ENCODE results near the gene TBC1D5. TPM values are rescaled to one million over a fixed set of nuclear protein-coding genes. Genes with fewer than 3 reads are reported as not detected.
"Not testable (repeated sequence)": the region's sequence is repeated elsewhere in the genome, so short reads cannot be mapped to it uniquely, and the experiment has no call there.

Gene TBC1D5
- total and polyA plus RNA-seq, 4 donors, result 34.6 to 135 (median 69.1) TPM

DNA sequence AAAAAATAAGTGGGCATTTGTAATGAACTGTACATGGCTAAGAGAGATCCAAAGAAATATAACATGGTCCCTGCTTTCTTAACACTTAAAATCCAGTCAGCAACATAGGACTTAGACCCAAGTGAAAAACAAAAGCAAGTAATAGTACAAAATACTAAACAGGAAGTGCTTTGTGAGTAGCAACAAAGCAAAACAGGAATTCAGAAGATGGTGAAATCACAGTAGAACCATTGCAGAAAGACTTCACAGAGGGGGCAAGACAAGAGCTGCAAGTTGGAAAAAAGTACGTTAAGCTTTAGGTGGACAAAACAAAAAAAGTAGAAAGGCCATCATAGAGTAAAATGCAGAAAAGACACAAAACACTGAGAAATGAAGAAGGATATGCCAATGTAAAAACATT lies 116.0 kb downstream of the TBC1D5 start:
- no peaks in the 10 kb centered on the region for H3K36me3 ChIP-seq (ENCODE audit: control insufficient read depth, insufficient read depth, low read length)
- DNase-seq (ENCODE audit: low read depth in 4 of 6, low spot score in 6 of 6), result no peak
- H3K4me3 ChIP-seq (ENCODE audit: low read depth, low read length), result no peak overlapping the region
- 86% methylated on average over 1 of the region's 1 CpG for WGBS (ENCODE audit: insufficient coverage)
- no peaks in the 10 kb centered on the region for H3K27me3 ChIP-seq (ENCODE audit: control insufficient read depth, insufficient read depth, low read length)
- no peak overlapping the region for H3K27ac ChIP-seq (ENCODE audit: low read depth, low read length)
- no peaks in the 10 kb centered on the region for H3K9me3 ChIP-seq (ENCODE audit: control insufficient read depth, insufficient read depth, low read length)
- no peaks in the 10 kb centered on the region for H3K4me1 ChIP-seq (ENCODE audit: control insufficient read depth, insufficient read depth, low read length)

DNA sequence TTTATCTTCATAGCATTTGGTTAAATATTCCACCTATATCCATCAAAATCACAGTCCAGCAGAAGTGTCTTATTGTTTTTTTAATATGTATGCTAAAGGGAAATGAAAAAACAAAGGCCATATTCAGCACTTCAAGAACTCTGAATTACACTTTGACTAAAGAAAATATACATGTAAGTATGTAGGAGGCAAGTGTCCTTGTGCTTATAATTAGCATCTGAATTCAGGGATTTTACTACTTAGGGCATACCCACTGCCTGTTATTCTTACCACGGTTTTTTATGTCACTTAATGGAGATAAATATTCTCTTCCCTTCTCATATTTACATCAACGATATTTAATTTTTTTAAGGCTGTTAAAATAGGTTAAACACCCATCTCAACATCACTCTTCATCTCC lies 117.3 kb downstream of the TBC1D5 start:
- Histone ChIP-seq H3K4me3 (ENCODE audit: low read depth, low read length) (no peak overlapping the region), H3K27ac (ENCODE audit: low read depth, low read length) (no peak overlapping the region), H3K27me3 (ENCODE audit: control insufficient read depth, insufficient read depth, low read length) (no peaks in the 10 kb centered on the region), H3K4me1 (ENCODE audit: control insufficient read depth, insufficient read depth, low read length) (no peaks in the 10 kb centered on the region), H3K9me3 (ENCODE audit: control insufficient read depth, insufficient read depth, low read length) (no peaks in the 10 kb centered on the region), H3K36me3 (ENCODE audit: control insufficient read depth, insufficient read depth, low read length) (no peaks in the 10 kb centered on the region)
- DNase-seq (ENCODE audit: low read depth in 4 of 6, low spot score in 6 of 6), result no peak
- WGBS (ENCODE audit: insufficient coverage), result no CpG with 5 or more reads among the region's 2 CpGs

DNA sequence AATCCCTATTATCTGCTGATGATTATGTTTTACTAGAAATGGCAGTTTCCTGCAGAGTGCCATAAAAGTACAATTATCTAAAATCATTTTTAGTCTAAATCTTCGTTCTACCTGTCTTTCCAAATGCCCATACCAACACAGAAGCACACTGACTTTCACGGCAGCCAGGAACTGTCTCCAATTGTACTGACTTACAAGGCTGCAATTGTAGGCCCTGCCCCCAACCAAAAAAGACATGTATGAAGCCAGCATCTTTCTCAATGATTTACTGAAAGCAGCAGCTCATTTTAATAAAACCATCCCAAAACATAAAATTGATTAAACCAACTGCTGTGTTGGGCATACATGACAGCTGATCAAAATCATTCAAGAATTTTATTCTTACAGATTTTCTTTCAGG lies 119.0 kb downstream of the TBC1D5 start:
- peak in 2 of 6 donors; percentile 25 to 31 for DNase-seq (ENCODE audit: low read depth in 4 of 6, low spot score in 6 of 6)
- peaks cover 5% of the 10 kb centered on the region for H3K9me3 ChIP-seq (ENCODE audit: control insufficient read depth, insufficient read depth, low read length)
- H3K27me3 ChIP-seq (ENCODE audit: control insufficient read depth, insufficient read depth, low read length), result no peaks in the 10 kb centered on the region
- WGBS (ENCODE audit: insufficient coverage), result 80% methylated on average over 2 of the region's 2 CpGs
- H3K36me3 ChIP-seq (ENCODE audit: control insufficient read depth, insufficient read depth, low read length), result peaks cover 1% of the 10 kb centered on the region
- no peak overlapping the region for H3K4me3 ChIP-seq (ENCODE audit: low read depth, low read length)
- H3K4me1 ChIP-seq (ENCODE audit: control insufficient read depth, insufficient read depth, low read length), result no peaks in the 10 kb centered on the region
- H3K27ac ChIP-seq (ENCODE audit: low read depth, low read length), result no peak overlapping the region

DNA sequence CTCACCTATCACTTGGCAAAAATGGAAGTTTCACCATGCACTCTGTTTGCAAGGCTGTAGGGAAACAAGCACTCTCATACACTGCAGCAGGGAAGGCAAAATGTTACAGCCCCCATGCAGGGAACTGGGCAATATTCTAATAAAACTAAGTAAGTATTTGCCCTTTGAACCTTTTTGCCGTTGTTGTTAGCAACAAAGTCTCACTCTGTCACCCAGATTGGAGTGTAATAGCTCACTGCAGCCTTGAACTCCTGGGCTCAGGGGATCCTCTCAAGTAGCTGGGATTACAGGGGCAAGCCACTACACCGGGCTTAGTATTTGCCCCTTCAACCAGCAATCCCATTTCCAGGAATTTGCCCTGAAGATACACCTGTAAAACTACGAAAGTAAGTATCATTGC lies 122.5 kb downstream of the TBC1D5 start:
- Histone ChIP-seq H3K9me3 (ENCODE audit: control insufficient read depth, insufficient read depth, low read length) (peaks cover 5% of the 10 kb centered on the region), H3K4me3 (ENCODE audit: low read depth, low read length) (no peak overlapping the region), H3K4me1 (ENCODE audit: control insufficient read depth, insufficient read depth, low read length) (no peaks in the 10 kb centered on the region), H3K27me3 (ENCODE audit: control insufficient read depth, insufficient read depth, low read length) (no peaks in the 10 kb centered on the region), H3K36me3 (ENCODE audit: control insufficient read depth, insufficient read depth, low read length) (peaks cover 4% of the 10 kb centered on the region), H3K27ac (ENCODE audit: low read depth, low read length) (no peak overlapping the region)
- no peak for DNase-seq (ENCODE audit: low read depth in 4 of 6, low spot score in 6 of 6)
- 57% methylated on average over 1 of the region's 3 CpGs for WGBS (ENCODE audit: insufficient coverage)

DNA sequence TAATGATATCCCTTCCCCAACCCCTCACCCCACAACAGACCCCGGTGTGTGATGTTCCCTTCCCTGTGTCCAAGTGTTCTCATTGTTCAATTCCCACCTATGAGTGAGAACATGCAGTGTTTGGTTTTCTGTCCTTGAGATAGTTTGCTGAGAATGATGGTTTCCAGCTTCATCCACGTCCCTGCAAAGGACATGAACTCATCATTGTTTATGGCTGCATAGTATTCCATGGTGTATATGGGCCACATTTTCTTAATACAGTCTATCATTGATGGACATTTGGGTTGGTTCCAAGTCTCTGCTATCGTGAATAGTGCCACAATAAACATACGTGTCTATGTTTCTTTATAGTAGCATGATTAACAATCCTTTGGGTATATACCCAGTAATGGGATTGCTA lies 129.4 kb downstream of the TBC1D5 start:
- DNase-seq (ENCODE audit: low read depth in 4 of 6, low spot score in 6 of 6); H3K9me3 ChIP-seq (ENCODE audit: control insufficient read depth, insufficient read depth, low read length); H3K4me1 ChIP-seq (ENCODE audit: control insufficient read depth, insufficient read depth, low read length); H3K27ac ChIP-seq (ENCODE audit: low read depth, low read length); H3K27me3 ChIP-seq (ENCODE audit: control insufficient read depth, insufficient read depth, low read length); H3K4me3 ChIP-seq (ENCODE audit: low read depth, low read length); H3K36me3 ChIP-seq (ENCODE audit: control insufficient read depth, insufficient read depth, low read length): not testable (repeated sequence)
- no CpG with 5 or more reads among the region's 4 CpGs for WGBS (ENCODE audit: insufficient coverage)

DNA sequence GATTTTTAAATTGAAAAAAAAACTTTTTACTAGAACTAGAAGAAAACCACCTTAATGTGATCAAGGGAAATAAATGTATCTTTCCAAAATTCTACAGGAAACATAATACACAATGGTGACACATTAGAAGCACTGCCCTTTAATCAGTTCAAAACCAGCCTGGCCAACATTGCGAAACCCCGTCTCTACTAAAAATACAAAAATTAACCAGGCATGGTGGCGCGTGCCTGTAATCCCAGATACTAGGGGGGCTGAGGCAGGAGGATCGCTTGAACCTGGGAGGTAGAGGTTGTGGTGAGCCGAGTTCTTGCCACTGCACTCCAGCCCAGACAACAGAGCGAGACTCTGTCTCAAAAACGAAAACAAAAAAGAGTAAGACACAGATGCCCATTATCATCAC lies 134.5 kb downstream of the TBC1D5 start:
- no peaks in the 10 kb centered on the region for H3K27me3 ChIP-seq (ENCODE audit: control insufficient read depth, insufficient read depth, low read length)
- no peak overlapping the region for H3K27ac ChIP-seq (ENCODE audit: low read depth, low read length)
- WGBS (ENCODE audit: insufficient coverage), result no CpG with 5 or more reads among the region's 8 CpGs
- DNase-seq (ENCODE audit: low read depth in 4 of 6, low spot score in 6 of 6), result no peak
- H3K9me3 ChIP-seq (ENCODE audit: control insufficient read depth, insufficient read depth, low read length), result no peaks in the 10 kb centered on the region
- no peak overlapping the region for H3K4me3 ChIP-seq (ENCODE audit: low read depth, low read length)
- H3K36me3 ChIP-seq (ENCODE audit: control insufficient read depth, insufficient read depth, low read length), result no peaks in the 10 kb centered on the region
- H3K4me1 ChIP-seq (ENCODE audit: control insufficient read depth, insufficient read depth, low read length), result no peaks in the 10 kb centered on the region

DNA sequence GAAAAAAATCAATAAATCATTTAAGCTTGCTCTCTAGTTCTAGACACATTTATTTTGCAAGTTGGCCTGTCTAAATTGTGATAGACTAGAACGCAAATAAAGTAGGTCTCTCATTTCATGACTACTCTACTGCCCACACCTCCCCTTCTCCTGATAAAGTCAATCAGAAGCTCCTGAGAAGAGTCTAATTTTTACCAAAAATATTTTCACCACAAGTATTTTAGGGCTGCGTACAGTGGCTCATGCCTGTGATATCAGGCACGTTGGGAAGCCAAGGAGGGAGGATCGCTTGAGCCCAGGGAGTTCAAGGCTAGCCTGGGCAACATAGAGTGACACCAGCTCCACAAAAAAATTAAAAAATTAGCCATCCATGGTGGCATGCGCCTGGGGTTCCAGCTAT lies 136.5 kb downstream of the TBC1D5 start:
- DNase-seq (ENCODE audit: low read depth in 4 of 6, low spot score in 6 of 6), result no peak
- no peak overlapping the region for H3K27ac ChIP-seq (ENCODE audit: low read depth, low read length)
- H3K36me3 ChIP-seq (ENCODE audit: control insufficient read depth, insufficient read depth, low read length), result no peaks in the 10 kb centered on the region
- WGBS (ENCODE audit: insufficient coverage), result 95% methylated on average over 4 of the region's 5 CpGs
- H3K9me3 ChIP-seq (ENCODE audit: control insufficient read depth, insufficient read depth, low read length), result no peaks in the 10 kb centered on the region
- H3K4me1 ChIP-seq (ENCODE audit: control insufficient read depth, insufficient read depth, low read length), result no peaks in the 10 kb centered on the region
- no peaks in the 10 kb centered on the region for H3K27me3 ChIP-seq (ENCODE audit: control insufficient read depth, insufficient read depth, low read length)
- H3K4me3 ChIP-seq (ENCODE audit: low read depth, low read length), result no peak overlapping the region

DNA sequence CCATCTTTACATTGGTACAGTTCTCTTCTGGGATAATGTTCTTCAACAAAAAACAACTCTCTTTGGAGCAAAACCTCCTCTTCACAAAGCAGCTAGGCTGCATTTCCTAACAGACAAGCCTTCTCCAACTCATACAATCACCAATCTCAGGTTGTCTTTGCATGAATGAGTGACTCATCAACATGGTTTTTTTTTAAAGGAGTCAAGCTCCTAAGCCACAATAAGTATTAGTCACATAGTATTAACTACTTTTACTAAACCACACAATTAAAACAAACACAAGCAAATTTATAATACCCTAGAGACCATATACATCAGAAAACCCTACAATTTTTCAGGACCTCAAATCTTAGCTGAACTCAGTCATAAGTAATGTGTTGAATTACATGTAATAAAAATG lies 137.4 kb downstream of the TBC1D5 start:
- no peak for DNase-seq (ENCODE audit: low read depth in 4 of 6, low spot score in 6 of 6)
- H3K27ac ChIP-seq (ENCODE audit: low read depth, low read length), result no peak overlapping the region

DNA sequence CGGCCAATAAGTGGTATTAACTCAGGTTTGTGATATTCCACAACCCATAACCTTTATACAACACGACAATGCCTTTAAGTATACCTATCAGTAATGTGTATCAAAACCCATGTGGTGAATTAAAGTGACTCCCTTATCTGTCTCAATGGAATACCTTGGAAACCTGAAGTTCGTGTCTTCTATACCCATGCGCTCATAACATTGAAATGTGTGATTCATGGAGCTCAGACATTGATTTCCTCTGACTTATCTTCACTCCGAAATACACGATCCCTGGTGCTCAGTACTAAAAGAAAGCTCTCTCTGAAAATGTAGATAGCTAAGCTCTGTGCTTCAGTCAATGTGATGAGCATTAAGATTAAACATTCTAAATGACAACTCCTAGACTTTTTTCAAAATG lies 140.3 kb downstream of the TBC1D5 start:
- no peaks in the 10 kb centered on the region for H3K27me3 ChIP-seq (ENCODE audit: control insufficient read depth, insufficient read depth, low read length)
- H3K27ac ChIP-seq (ENCODE audit: low read depth, low read length), result no peak overlapping the region
- H3K36me3 ChIP-seq (ENCODE audit: control insufficient read depth, insufficient read depth, low read length), result no peaks in the 10 kb centered on the region
- H3K9me3 ChIP-seq (ENCODE audit: control insufficient read depth, insufficient read depth, low read length), result peaks cover 1% of the 10 kb centered on the region
- no CpG with 5 or more reads among the region's 6 CpGs for WGBS (ENCODE audit: insufficient coverage)
- no peak overlapping the region for H3K4me3 ChIP-seq (ENCODE audit: low read depth, low read length)
- no peak for DNase-seq (ENCODE audit: low read depth in 4 of 6, low spot score in 6 of 6)
- no peaks in the 10 kb centered on the region for H3K4me1 ChIP-seq (ENCODE audit: control insufficient read depth, insufficient read depth, low read length)

More for the DNA sequence above, 137.4 kb downstream of the TBC1D5 start:
- Histone ChIP-seq H3K4me1 (ENCODE audit: control insufficient read depth, insufficient read depth, low read length) (no peaks in the 10 kb centered on the region), H3K4me3 (ENCODE audit: low read depth, low read length) (no peak overlapping the region), H3K9me3 (ENCODE audit: control insufficient read depth, insufficient read depth, low read length) (no peaks in the 10 kb centered on the region), H3K36me3 (ENCODE audit: control insufficient read depth, insufficient read depth, low read length) (no peaks in the 10 kb centered on the region), H3K27me3 (ENCODE audit: control insufficient read depth, insufficient read depth, low read length) (no peaks in the 10 kb centered on the region)

DNA sequence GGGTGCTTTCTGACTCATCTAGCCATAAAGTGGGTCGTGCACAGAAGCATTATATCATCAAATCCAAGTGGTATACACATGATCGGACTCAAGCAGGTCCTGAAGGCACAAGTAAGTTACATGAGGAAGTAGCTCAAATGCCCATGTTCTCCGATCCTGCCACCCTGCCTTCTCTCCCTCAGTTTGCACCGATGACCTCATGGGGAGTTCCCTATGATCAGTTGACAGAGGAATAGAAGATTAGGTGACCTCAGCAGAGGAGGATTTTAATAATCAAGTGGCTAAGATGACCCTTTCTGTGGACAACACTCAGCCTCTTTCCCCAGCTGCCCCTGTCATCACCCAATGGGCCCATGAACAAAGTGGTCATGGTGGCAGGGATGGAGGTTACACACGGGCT lies 149.5 kb downstream of the TBC1D5 start:
- Histone ChIP-seq H3K9me3 (ENCODE audit: control insufficient read depth, insufficient read depth, low read length) (peaks cover 7% of the 10 kb centered on the region), H3K4me1 (ENCODE audit: control insufficient read depth, insufficient read depth, low read length) (no peaks in the 10 kb centered on the region), H3K36me3 (ENCODE audit: control insufficient read depth, insufficient read depth, low read length) (no peaks in the 10 kb centered on the region), H3K4me3 (ENCODE audit: low read depth, low read length) (no peak overlapping the region), H3K27ac (ENCODE audit: low read depth, low read length) (no peak overlapping the region), H3K27me3 (ENCODE audit: control insufficient read depth, insufficient read depth, low read length) (no peaks in the 10 kb centered on the region)
- no peak for DNase-seq (ENCODE audit: low read depth in 4 of 6, low spot score in 6 of 6)
- 92% methylated on average over 3 of the region's 5 CpGs for WGBS (ENCODE audit: insufficient coverage)

Measured in spinal cord (tissue), 10 donors.